Activated naive CD8-positive, alpha-beta T cell (primary cell): ENCODE results near the gene IMPDH1.

Experiments
- H3K27ac Mint-ChIP-seq: one replicate; pipeline ENCODE4 v1.8.0; 2021; ENCODE audit warnings: mixed read lengths
- H3K27me3 Mint-ChIP-seq: one replicate; pipeline ENCODE4 v1.8.0; 2021; ENCODE audit warnings: mixed read lengths
- H3K36me3 Mint-ChIP-seq: one replicate; pipeline ENCODE4 v1.8.0; 2021; ENCODE audit warnings: mixed read lengths
- H3K4me1 Mint-ChIP-seq: one replicate; pipeline ENCODE4 v1.8.0; 2021; ENCODE audit warnings: low read depth, mixed read lengths
- H3K4me3 Mint-ChIP-seq: one replicate; pipeline ENCODE4 v1.8.0; 2021; ENCODE audit warnings: mild to moderate bottlenecking, mixed read lengths
- H3K9me3 Mint-ChIP-seq: one replicate; pipeline ENCODE4 v1.8.0; 2021; ENCODE audit warnings: low read depth, mixed read lengths

Gene IMPDH1

GRCh38 chr7:128421384-128421783 lies 11.6 kb upstream of the IMPDH1 start:
- Mint-ChIP-seq H3K9me3 (no peaks in the 10 kb centered on the region), H3K4me1 (no peaks in the 10 kb centered on the region), H3K36me3 (no peaks in the 10 kb centered on the region), H3K27ac (no peak overlapping the region), H3K4me3 (no peak overlapping the region), H3K27me3 (peaks cover 2% of the 10 kb centered on the region)

- Mint-ChIP-seq H3K27ac (no peak overlapping the region), H3K27me3 (peaks cover 2% of the 10 kb centered on the region), H3K4me3 (no peak overlapping the region)
These were observed 11.0 kb upstream of the IMPDH1 start for GRCh38 chr7:128420773-128421172.

GRCh38 chr7:128419257-128419656 lies 9.5 kb upstream of the IMPDH1 start:
- Mint-ChIP-seq H3K36me3 (no peaks in the 10 kb centered on the region), H3K9me3 (no peaks in the 10 kb centered on the region), H3K27ac (no peak overlapping the region), H3K4me1 (no peaks in the 10 kb centered on the region), H3K4me3 (no peak overlapping the region), H3K27me3 (peaks cover 2% of the 10 kb centered on the region)

More at GRCh38 chr7:128420773-128421172, 11.0 kb upstream of the IMPDH1 start:
- Mint-ChIP-seq H3K36me3 (no peaks in the 10 kb centered on the region), H3K4me1 (no peaks in the 10 kb centered on the region), H3K9me3 (no peaks in the 10 kb centered on the region)

- H3K4me3 Mint-ChIP-seq: no peak overlapping the region
- no peak overlapping the region for H3K27ac Mint-ChIP-seq
These were observed 7.3 kb upstream of the IMPDH1 start for GRCh38 chr7:128417071-128417470.

GRCh38 chr7:128415217-128415785 lies 5.5 kb upstream of the IMPDH1 start:
- Mint-ChIP-seq H3K36me3 (no peaks in the 10 kb centered on the region), H3K9me3 (no peaks in the 10 kb centered on the region)

More at GRCh38 chr7:128417071-128417470, 7.3 kb upstream of the IMPDH1 start:
- Mint-ChIP-seq H3K9me3 (no peaks in the 10 kb centered on the region), H3K4me1 (no peaks in the 10 kb centered on the region), H3K36me3 (no peaks in the 10 kb centered on the region), H3K27me3 (peaks cover 2% of the 10 kb centered on the region)

GRCh38 chr7:128410451-128410753 lies 620 bp upstream of the IMPDH1 start:
- peak overlapping the region; percentile 89 for H3K4me3 Mint-ChIP-seq
- H3K9me3 Mint-ChIP-seq: no peaks in the 10 kb centered on the region
- H3K27me3 Mint-ChIP-seq: no peaks in the 10 kb centered on the region
- no peak overlapping the region for H3K27ac Mint-ChIP-seq
- H3K4me1 Mint-ChIP-seq: peaks cover 25% of the 10 kb centered on the region
- H3K36me3 Mint-ChIP-seq: no peaks in the 10 kb centered on the region

More at GRCh38 chr7:128415217-128415785, 5.5 kb upstream of the IMPDH1 start:
- Mint-ChIP-seq H3K27ac (no peak overlapping the region), H3K4me3 (no peak overlapping the region), H3K4me1 (peaks cover 2% of the 10 kb centered on the region), H3K27me3 (peaks cover 2% of the 10 kb centered on the region)

GRCh38 chr7:128408709-128409595 lies 830 bp downstream of the IMPDH1 start:
- H3K4me3 Mint-ChIP-seq: peak overlapping the region; percentile 84
- no peaks in the 10 kb centered on the region for H3K36me3 Mint-ChIP-seq
- peaks cover 35% of the 10 kb centered on the region for H3K4me1 Mint-ChIP-seq
- no peaks in the 10 kb centered on the region for H3K27me3 Mint-ChIP-seq
- peak overlapping the region; percentile 50 for H3K27ac Mint-ChIP-seq
- H3K9me3 Mint-ChIP-seq: no peaks in the 10 kb centered on the region

GRCh38 chr7:128407751-128408708 lies 1.8 kb downstream of the IMPDH1 start:
- no peaks in the 10 kb centered on the region for H3K9me3 Mint-ChIP-seq
- H3K36me3 Mint-ChIP-seq: no peaks in the 10 kb centered on the region
- peak overlapping the region; percentile 84 for H3K4me3 Mint-ChIP-seq
- H3K4me1 Mint-ChIP-seq: peaks cover 41% of the 10 kb centered on the region
- no peaks in the 10 kb centered on the region for H3K27me3 Mint-ChIP-seq
- H3K27ac Mint-ChIP-seq: no peak overlapping the region

- H3K9me3 Mint-ChIP-seq: no peaks in the 10 kb centered on the region
- no peaks in the 10 kb centered on the region for H3K36me3 Mint-ChIP-seq
- H3K27ac Mint-ChIP-seq: no peak overlapping the region
- no peak overlapping the region for H3K4me3 Mint-ChIP-seq
- peaks cover 46% of the 10 kb centered on the region for H3K4me1 Mint-ChIP-seq
- H3K27me3 Mint-ChIP-seq: no peaks in the 10 kb centered on the region
These were observed 2.6 kb downstream of the IMPDH1 start for GRCh38 chr7:128407233-128407589.

GRCh38 chr7:128406314-128407232 lies 3.2 kb downstream of the IMPDH1 start:
- Mint-ChIP-seq H3K36me3 (no peaks in the 10 kb centered on the region), H3K27ac (peak overlapping the region; percentile 64), H3K4me1 (peaks cover 46% of the 10 kb centered on the region), H3K4me3 (peak overlapping the region; percentile 78), H3K9me3 (no peaks in the 10 kb centered on the region), H3K27me3 (no peaks in the 10 kb centered on the region)

- Mint-ChIP-seq H3K4me3 (peak overlapping the region; percentile 90), H3K4me1 (peaks cover 46% of the 10 kb centered on the region), H3K27ac (no peak overlapping the region), H3K9me3 (no peaks in the 10 kb centered on the region), H3K27me3 (no peaks in the 10 kb centered on the region), H3K36me3 (no peaks in the 10 kb centered on the region)
These were observed 4.1 kb downstream of the IMPDH1 start for GRCh38 chr7:128405471-128406313.

- H3K4me3 Mint-ChIP-seq: peak overlapping the region; percentile 90
- peak overlapping the region; percentile 87 for H3K27ac Mint-ChIP-seq
- H3K27me3 Mint-ChIP-seq: no peaks in the 10 kb centered on the region
- H3K9me3 Mint-ChIP-seq: no peaks in the 10 kb centered on the region
- no peaks in the 10 kb centered on the region for H3K36me3 Mint-ChIP-seq
- H3K4me1 Mint-ChIP-seq: peaks cover 42% of the 10 kb centered on the region
These were observed 4.8 kb downstream of the IMPDH1 start for GRCh38 chr7:128404886-128405470.

GRCh38 chr7:128404143-128404681 lies 5.6 kb downstream of the IMPDH1 start:
- H3K27me3 Mint-ChIP-seq: no peaks in the 10 kb centered on the region

More at GRCh38 chr7:128404143-128404681, 5.6 kb downstream of the IMPDH1 start:
- H3K36me3 Mint-ChIP-seq: no peaks in the 10 kb centered on the region
- no peaks in the 10 kb centered on the region for H3K9me3 Mint-ChIP-seq
- peak overlapping the region; percentile 90 for H3K4me3 Mint-ChIP-seq
- peaks cover 40% of the 10 kb centered on the region for H3K4me1 Mint-ChIP-seq
- H3K27ac Mint-ChIP-seq: peak overlapping the region; percentile 73
